K562 (cell line): ENCODE results near the gene GATB. TPM values are rescaled to one million over a fixed set of nuclear protein-coding genes. Genes with fewer than 3 reads are reported as not detected.

Experiments used
- ATAC-seq: fragments of 200-7000 bp; cut with Tn5 transposase; 3 replicates; pipeline ENCODE4 v1.9.1; 2020; ENCODE audit warnings: moderate library complexity
- BruUV-seq: library from RNA; stranded (reverse); fragments of 400-500 nt; replicated peaks from 2 replicates; lab custom pipeline; 2021; lab: Mats Ljungman, UMichigan
- CTCF ChIA-PET: fragments of 300-600 bp; formaldehyde crosslinking; extraction: SDS; loops from one replicate; lab custom pipeline; 2021; ENCODE audit warnings: low intra/inter-chr PET ratio; lab: Yijun Ruan, JAX
- POLR2A ChIA-PET: fragments of 300-600, 350-650 bp; sonication (Branson Sonifier 250); formaldehyde crosslinking; extraction: SDS; loops from one replicate; lab custom pipeline; 2021; ENCODE audit warnings: antibody characterized with exemption, inconsistent platforms; lab: Yijun Ruan, JAX
- DNase-seq, 4 experiments: peaks; one replicate each; pipeline versions ENCODE4 v3.0.0 to v3.0.0-alpha.2; 2011 to 2018; ENCODE audit warnings: low spot score in 3 of 4, mixed read lengths in 3 of 4; ENCODE audit errors: extremely low read depth in 1 of 4
- FAIRE-seq: peaks from 2 replicates; lab custom pipeline; 2011; peaks lifted over from hg19 to GRCh38; lab: Jason Lieb, UNC
- H2AFZ ChIP-seq: 2 replicates; pipeline ENCODE4 v1.6.0; 2011; ENCODE audit warnings: low read depth, low read length, control low read depth, inconsistent platforms
- H3K27ac ChIP-seq: fragments of 200-600 bp; 3 replicates; pipeline ENCODE4 v1.8.0; 2011; ENCODE audit warnings: low read depth, mild to moderate bottlenecking, control low read depth, inconsistent platforms, low read length, moderate library complexity, mixed read lengths; ENCODE audit errors: extremely low read depth
- H3K27me3 ChIP-seq, 2 experiments: fragments of 300-600 bp in 1 of 2; 2 replicates in 1 of 2; 3 replicates in 1 of 2; pipeline versions ENCODE4 v1.6.0 to v1.8.0; 2011; ENCODE audit warnings: inconsistent platforms in 2 of 2, low read length in 2 of 2, mild to moderate bottlenecking in 1 of 2, mixed read lengths in 1 of 2, moderate library complexity in 1 of 2; ENCODE audit not compliant: control insufficient read depth in 2 of 2, insufficient read depth in 2 of 2
- H3K36me3 ChIP-seq: fragments of 300-600 bp; 3 replicates; pipeline ENCODE4 v1.8.0; 2011; ENCODE audit warnings: mild to moderate bottlenecking, low read length, inconsistent platforms; ENCODE audit not compliant: control insufficient read depth, insufficient read depth
- H3K4me1 ChIP-seq, 2 experiments: fragments of 200-600 bp in 1 of 2; replicated peaks in 1 of 2; 2 replicates in 1 of 2; 3 replicates in 1 of 2; pipeline versions ENCODE4 v1.5.1 to v1.8.0; 2011; ENCODE audit warnings: inconsistent platforms in 2 of 2, low read length in 2 of 2, mild to moderate bottlenecking in 1 of 2, mixed read lengths in 1 of 2, moderate library complexity in 1 of 2; ENCODE audit not compliant: control insufficient read depth in 2 of 2, insufficient read depth in 2 of 2
- H3K4me2 ChIP-seq: 2 replicates; pipeline ENCODE4 v1.6.1; 2011; ENCODE audit warnings: low read length, control low read depth, inconsistent platforms, mixed read lengths; ENCODE audit not compliant: insufficient read depth
- H3K4me3 ChIP-seq: fragments of 200-600 bp; sonication (generic), shearing (Covaris generic); 2 replicates; pipeline ENCODE4 v1.5.1; 2016; ENCODE audit warnings: control low read depth, inconsistent platforms
- H3K79me2 ChIP-seq: fragments of 200-600 bp; 3 replicates; pipeline ENCODE4 v1.8.0; 2011; ENCODE audit warnings: low read length, inconsistent platforms; ENCODE audit not compliant: control insufficient read depth, insufficient read depth
- H3K9ac ChIP-seq, 2 experiments: 2 replicates each; pipeline versions ENCODE4 v1.6.0 to v1.6.1; 2011; ENCODE audit warnings: low read depth in 2 of 2, low read length in 2 of 2, control low read depth in 1 of 2, inconsistent platforms in 1 of 2, mild to moderate bottlenecking in 1 of 2, mixed read lengths in 1 of 2; ENCODE audit not compliant: insufficient read depth in 1 of 2
- H3K9me1 ChIP-seq: one replicate; pipeline ENCODE4 v1.6.0; 2011; ENCODE audit warnings: inconsistent platforms, mild to moderate bottlenecking, low read length, moderate library complexity; ENCODE audit not compliant: control insufficient read depth, insufficient read depth
- H3K9me3 ChIP-seq: replicated peaks from 2 replicates; pipeline ENCODE4 v1.5.1; 2011; ENCODE audit warnings: low read depth, low read length, inconsistent platforms; ENCODE audit not compliant: control insufficient read depth, insufficient read depth
- H4K20me1 ChIP-seq: replicated peaks from 2 replicates; pipeline ENCODE4 v1.6.1; 2011; ENCODE audit warnings: low read length, inconsistent platforms, mixed read lengths; ENCODE audit not compliant: control insufficient read depth, insufficient read depth
- CHD1 ChIP-seq: fragments of 200-600 bp; sonication (generic); IDR thresholded peaks from one replicate; pipeline ENCODE4 v1.6.1; 2012; ENCODE audit warnings: mild to moderate bottlenecking, moderate library complexity, low read length, inconsistent platforms
- CLOCK ChIP-seq: fragments of 250-450 bp; sonication (Bioruptor Pico); IDR thresholded peaks from 2 replicates; pipeline ENCODE4 v1.4.0; 2020; ENCODE audit warnings: mild to moderate bottlenecking, moderate library complexity, borderline replicate concordance
- EZH2 ChIP-seq: IDR thresholded peaks from 2 replicates; pipeline ENCODE4 v1.6.1; 2012; ENCODE audit warnings: low read depth, mild to moderate bottlenecking, inconsistent platforms, low read length, borderline replicate concordance
- HDAC3 ChIP-seq: fragments of 450-650 bp; IDR thresholded peaks from 2 replicates; pipeline ENCODE4 v1.6.1; 2018; ENCODE audit warnings: borderline replicate concordance, mild to moderate bottlenecking, moderate library complexity; ENCODE audit not compliant: partially characterized antibody
- HMGN3 ChIP-seq: IDR thresholded peaks from 2 replicates; pipeline ENCODE4 v1.6.1; 2011; ENCODE audit warnings: borderline replicate concordance, low read depth, mild to moderate bottlenecking, mixed read lengths, low read length; ENCODE audit not compliant: insufficient read length; ENCODE audit errors: extremely low read depth
- SMAD2 ChIP-seq: fragments of 150-350 bp; IDR thresholded peaks from 2 replicates; pipeline ENCODE4 v1.6.1; 2014; ENCODE audit warnings: low read depth, mild to moderate bottlenecking, low read length
- TCF3 ChIP-seq: sonication (generic); formaldehyde crosslinking; IDR thresholded peaks from 2 replicates; pipeline ENCODE4 v1.4.0; 2020; ENCODE audit warnings: mild to moderate bottlenecking, missing genetic modification reagents
- ZMIZ1 ChIP-seq, 2 experiments: fragments of 150-350 bp in 1 of 2; IDR thresholded peaks; 2 replicates each; pipeline ENCODE4 v1.6.1; 2012 to 2016; ENCODE audit warnings: low read depth in 2 of 2, low read length in 2 of 2, mild to moderate bottlenecking in 1 of 2, moderate library complexity in 1 of 2
- WGBS: fragments of 100-300 bp; shearing (Covaris generic); methylation state at CpG from one replicate; pipeline ENCODE4 v1.1.6; 2016; ENCODE audit warnings: low coverage, mixed read lengths; ENCODE audit not compliant: insufficient coverage; ENCODE audit errors: missing lambda C conversion rate; 5-methylcytosine and 5-hydroxymethylcytosine counted together
- in situ Hi-C: fragments of 300-500 bp; cut with MboI; formaldehyde crosslinking; loops from 4 replicates; pipeline ENCODE4 v1.15.0; 2018; ENCODE audit warnings: inconsistent platforms, mixed read lengths
- intact Hi-C: fragments of 100-400 bp; cut with micrococcal nuclease; formaldehyde crosslinking; loops from 2 replicates; pipeline ENCODE4 v1.14.2; 2022
- polyA plus RNA-seq, 8 experiments: library from polyadenylated mRNA; depleted of rRNA in 4 of 8; stranded (reverse) in 5 of 8; unstranded in 3 of 8; fragments of >200 nt; fragmentation: Nextera tagmentation in 2 of 8; fragmentation: Illumina TruSeq in 1 of 8; extraction: Ambion mirVana in 2 of 8; extraction: Trizol in 1 of 8; gene quantifications; 2 replicates each; pipeline versions ENCODE4 v1.2.1 to v1.2.3, GENCODE V29; 2011 to 2014; ENCODE audit warnings: inconsistent platforms in 1 of 8, missing spikeins in 1 of 8
- total RNA-seq, 7 experiments: library from RNA; depleted of rRNA in 6 of 7; stranded (reverse); fragments of >200 nt in 6 of 7; fragmentation: Illumina TruSeq in 2 of 7; extraction: Trizol in 2 of 7; gene quantifications; 2 replicates each; pipeline versions ENCODE4 v1.2.1 to v1.2.3, GENCODE V29; 2011 to 2021; ENCODE audit warnings: low replicate concordance in 1 of 7

The GATB gene
- total and polyA plus RNA-seq, 9 of the 15 experiments (the other 6 are each of a cell fraction or from before 2014, with no cell fraction given): 15.3 to 31.8 (median 26.2) TPM

- Histone ChIP-seq H3K27ac (no peak overlapping the region), H2AFZ (no peak overlapping the region), H4K20me1 (no peaks in the 10 kb centered on the region), H3K27me3 (peaks cover 26 to 33% of the 10 kb centered on the region in 2 experiments), H3K9me1 (no peaks in the 10 kb centered on the region), H3K4me3 (no peak overlapping the region), H3K4me2 (no peak overlapping the region), H3K79me2 (no peaks in the 10 kb centered on the region), H3K4me1 (no peaks in the 10 kb centered on the region), H3K9ac (no peak overlapping the region), H3K9me3 (no peaks in the 10 kb centered on the region), H3K36me3 (no peaks in the 10 kb centered on the region)
- ATAC-seq (no peak), DNase-seq (no peak), FAIRE-seq (no peak)
- ChIA-PET POLR2A (interaction anchor here (0.7 to 1.4 kb wide), 3 partner anchors 16 to 399 kb away, joined by 3 to 5 read pairs (median 3); no protein-coding TSS in a partner anchor), CTCF (no interaction called here)
- no TSS peak for BruUV-seq
- intact Hi-C loops (loop anchor here (5.0 kb wide), 1 partner anchor 111 kb away; the partner anchor contains the start of gene GATB), in situ Hi-C loops (no loop called here)
- 0% methylated on average over 1 of the region's 1 CpG for WGBS
- no peak for TF ChIP-seq CHD1
- no peak for TF ChIP-seq EZH2
- TF ChIP-seq TCF3 (CRISPR knock-in tag): no peak
- no peak for TF ChIP-seq HMGN3
- no peak for TF ChIP-seq ZMIZ1 (IDR thresholded peaks at IDR 0.05; ENCODE audit: low read depth in 2 of 2, low read length in 2 of 2)
- no peak for TF ChIP-seq SMAD2
- no peak for TF ChIP-seq HDAC3
- TF ChIP-seq CLOCK (CRISPR knock-in tag): no peak
Observed at GRCh38 chr4:151651496-151651895, 109.3 kb downstream of the GATB start.
